H1 (cell line): ENCODE data around the gene ATOH7.

Source experiments
- BRCA1 ChIP-seq: IDR thresholded peaks from 2 replicates; pipeline ENCODE4 v1.6.1; 2012; ENCODE audit warnings: low read depth, low read length, improper control_type of control experiment
- CTCF ChIP-seq, 3 experiments: IDR thresholded peaks; 1 replicate in 2 of 3; 2 replicates in 1 of 3; pipeline versions ENCODE4 v1.5.1 to v1.6.1; 2011; ENCODE audit warnings: low read length in 3 of 3, mild to moderate bottlenecking in 3 of 3, inconsistent platforms in 2 of 3, low read depth in 1 of 3, moderate library complexity in 1 of 3; ENCODE audit not compliant: insufficient read depth in 1 of 3; ENCODE audit errors: control extremely low read depth in 1 of 3
- GABPA ChIP-seq: IDR thresholded peaks from 2 replicates; pipeline ENCODE4 v1.6.1; 2011; ENCODE audit warnings: mild to moderate bottlenecking, low read length, moderate library complexity, borderline replicate concordance; ENCODE audit not compliant: insufficient read depth
- GTF2F1 ChIP-seq: IDR thresholded peaks from 2 replicates; pipeline ENCODE4 v1.6.1; 2012; ENCODE audit warnings: low read depth, low read length, improper control_type of control experiment, borderline replicate concordance
- HDAC6 ChIP-seq: IDR thresholded peaks from one replicate; pipeline ENCODE4 v1.7.1; 2012; ENCODE audit warnings: low read depth, mild to moderate bottlenecking, inconsistent platforms, low read length, moderate library complexity
- JUN ChIP-seq: IDR thresholded peaks from 2 replicates; pipeline ENCODE4 v1.6.1; 2011; ENCODE audit warnings: low read depth, mild to moderate bottlenecking, improper control_type of control experiment, low read length
- KDM5A ChIP-seq: fragments of 200-600 bp; IDR thresholded peaks from 2 replicates; pipeline ENCODE4 v1.7.1; 2012; ENCODE audit warnings: mild to moderate bottlenecking, low read length, inconsistent platforms, mixed read lengths
- PHF8 ChIP-seq: fragments of 200-600 bp; sonication (generic); conservative IDR thresholded peaks from 2 replicates; pipeline ENCODE4 v1.7.1; 2012; ENCODE audit warnings: low read depth, mild to moderate bottlenecking, inconsistent platforms, low read length, moderate library complexity
- POLR2AphosphoS5 ChIP-seq: IDR thresholded peaks from 2 replicates; pipeline ENCODE4 v1.6.1; 2011; ENCODE audit warnings: low read depth, low read length
- RFX5 ChIP-seq: IDR thresholded peaks from 2 replicates; pipeline ENCODE4 v1.6.1; 2011; ENCODE audit warnings: low read depth, low read length, improper control_type of control experiment, borderline replicate concordance
- TAF1 ChIP-seq: IDR thresholded peaks from 2 replicates; pipeline ENCODE4 v1.6.1; 2011; ENCODE audit warnings: mild to moderate bottlenecking, low read depth, low read length
- ZNF274 ChIP-seq: IDR thresholded peaks from 2 replicates; pipeline ENCODE4 v1.7.0; 2012; ENCODE audit warnings: low read length, borderline replicate concordance; ENCODE audit errors: extremely low read depth
- TF ChIP-seq, protein P1 (sequence below): IDR thresholded peaks from 2 replicates; pipeline ENCODE4 v1.6.1; 2012; ENCODE audit warnings: low read length, inconsistent platforms
- TF ChIP-seq, protein P2 (sequence below): IDR thresholded peaks from 2 replicates; pipeline ENCODE4 v1.6.1; 2011; ENCODE audit warnings: low read depth, mild to moderate bottlenecking, low read length; ENCODE audit not compliant: insufficient read depth

DNA sequence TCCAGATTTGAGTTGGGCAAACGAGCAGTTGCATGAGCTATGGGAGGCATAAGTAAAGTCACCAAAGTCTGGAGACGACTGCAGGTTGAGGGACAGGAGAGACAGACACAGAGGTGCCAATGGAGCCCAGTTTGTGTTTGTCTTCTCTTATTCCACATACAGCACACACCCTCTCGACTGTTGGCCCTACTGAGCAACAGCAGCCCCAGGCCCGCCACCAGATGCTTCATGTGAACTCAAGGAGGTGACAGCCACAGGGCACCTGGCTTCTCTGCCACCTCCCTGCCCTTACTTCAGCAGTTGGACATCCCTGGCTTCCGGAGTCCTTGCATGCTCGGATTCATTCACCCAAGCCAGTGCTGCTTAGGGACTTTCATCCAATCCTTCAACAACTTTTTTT is 6.5 kb upstream of the ATOH7 start:
- TF ChIP-seq POLR2AphosphoS5 (no peak), CTCF (IDR thresholded peaks at IDR 0.05; ENCODE audit: control extremely low read depth in 1 of 3, insufficient read depth in 1 of 3, low read depth in 1 of 3, low read length in 3 of 3) (no peak), HDAC6 (no peak), GTF2F1 (no peak), TAF1 (no peak), BRCA1 (no peak), PHF8 (no peak), JUN (no peak), KDM5A (no peak), ZNF274 (no peak), RFX5 (no peak), GABPA (no peak)
- TF ChIP-seq, protein P1, sequence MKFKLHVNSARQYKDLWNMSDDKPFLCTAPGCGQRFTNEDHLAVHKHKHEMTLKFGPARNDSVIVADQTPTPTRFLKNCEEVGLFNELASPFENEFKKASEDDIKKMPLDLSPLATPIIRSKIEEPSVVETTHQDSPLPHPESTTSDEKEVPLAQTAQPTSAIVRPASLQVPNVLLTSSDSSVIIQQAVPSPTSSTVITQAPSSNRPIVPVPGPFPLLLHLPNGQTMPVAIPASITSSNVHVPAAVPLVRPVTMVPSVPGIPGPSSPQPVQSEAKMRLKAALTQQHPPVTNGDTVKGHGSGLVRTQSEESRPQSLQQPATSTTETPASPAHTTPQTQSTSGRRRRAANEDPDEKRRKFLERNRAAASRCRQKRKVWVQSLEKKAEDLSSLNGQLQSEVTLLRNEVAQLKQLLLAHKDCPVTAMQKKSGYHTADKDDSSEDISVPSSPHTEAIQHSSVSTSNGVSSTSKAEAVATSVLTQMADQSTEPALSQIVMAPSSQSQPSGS, result no peak
- TF ChIP-seq, protein P2, sequence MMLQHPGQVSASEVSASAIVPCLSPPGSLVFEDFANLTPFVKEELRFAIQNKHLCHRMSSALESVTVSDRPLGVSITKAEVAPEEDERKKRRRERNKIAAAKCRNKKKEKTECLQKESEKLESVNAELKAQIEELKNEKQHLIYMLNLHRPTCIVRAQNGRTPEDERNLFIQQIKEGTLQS, result no peak
